SK-N-SH treated with all-trans-retinoic acid at 6 μM for 48 hours (cell line): ENCODE data around the gene WDR20.

Experiments
- ATAC-seq: fragments of 200-7000 bp; cut with Tn5 transposase; 3 replicates; pipeline ENCODE4 v1.9.1; 2020; ENCODE audit warnings: mild to moderate bottlenecking, moderate library complexity
- ARNTL ChIP-seq: fragments of 450-650 bp; formaldehyde crosslinking; IDR thresholded peaks from 2 replicates; pipeline ENCODE4 v1.5.0; 2020; ENCODE audit warnings: low read depth, mild to moderate bottlenecking, moderate library complexity, borderline replicate concordance
- BACH2 ChIP-seq: fragments of 250-450 bp; sonication (Bioruptor Pico); IDR thresholded peaks from 2 replicates; pipeline ENCODE4 v1.9.0; 2021; ENCODE audit warnings: mild to moderate bottlenecking, borderline replicate concordance
- CSDC2 ChIP-seq: fragments of 250-450 bp; sonication (Bioruptor Pico); IDR thresholded peaks from 2 replicates; pipeline ENCODE4 v1.5.0; 2020; ENCODE audit warnings: mild to moderate bottlenecking, moderate library complexity
- ESRRG ChIP-seq: fragments of 250-450 bp; sonication (Bioruptor Pico); IDR thresholded peaks from 2 replicates; pipeline ENCODE4 v1.6.1; 2021; ENCODE audit warnings: mild to moderate bottlenecking
- GLIS3 ChIP-seq: fragments of 250-450 bp; sonication (Bioruptor Pico); IDR thresholded peaks from 2 replicates; pipeline ENCODE4 v1.5.0; 2020; ENCODE audit warnings: mild to moderate bottlenecking, moderate library complexity
- ISL1 ChIP-seq: fragments of 250-450 bp; sonication (Bioruptor Pico); IDR thresholded peaks from 2 replicates; pipeline ENCODE4 v2.1.2; 2022; ENCODE audit warnings: mild to moderate bottlenecking, moderate library complexity
- OSR1 ChIP-seq: fragments of 250-450 bp; sonication (Bioruptor Pico); IDR thresholded peaks from 2 replicates; pipeline ENCODE4 v1.8.0; 2022; ENCODE audit warnings: moderate library complexity, mild to moderate bottlenecking, inconsistent platforms
- PPARA ChIP-seq: fragments of 250-450 bp; sonication (Bioruptor Pico); IDR thresholded peaks from 2 replicates; pipeline ENCODE4 v1.5.0; 2020; ENCODE audit warnings: mild to moderate bottlenecking, borderline replicate concordance
- RARB ChIP-seq: fragments of 250-450 bp; sonication (Bioruptor Pico); IDR thresholded peaks from 2 replicates; pipeline ENCODE4 v1.8.0; 2021; ENCODE audit warnings: mild to moderate bottlenecking, moderate library complexity
- TCF4 ChIP-seq: fragments of 250-450 bp; sonication (Bioruptor Pico); IDR thresholded peaks from 2 replicates; pipeline ENCODE4 v1.8.0; 2021; ENCODE audit warnings: mild to moderate bottlenecking, moderate library complexity, borderline replicate concordance
- TOX ChIP-seq: fragments of 250-450 bp; sonication (Bioruptor Pico); IDR thresholded peaks from 2 replicates; pipeline ENCODE4 v1.8.0; 2021; ENCODE audit warnings: mild to moderate bottlenecking, moderate library complexity, borderline replicate concordance
- ZC3H10 ChIP-seq: fragments of 250-450 bp; sonication (Bioruptor Pico); IDR thresholded peaks from 2 replicates; pipeline ENCODE4 v1.5.1; 2021; ENCODE audit warnings: mild to moderate bottlenecking, moderate library complexity
- ZFP3 ChIP-seq: fragments of 250-450 bp; sonication (Bioruptor Pico); IDR thresholded peaks from 2 replicates; pipeline ENCODE4 v1.5.0; 2020; ENCODE audit warnings: mild to moderate bottlenecking, moderate library complexity
- ZFP30 ChIP-seq: fragments of 450-650 bp; formaldehyde crosslinking; IDR thresholded peaks from 2 replicates; pipeline ENCODE4 v1.5.0; 2022; ENCODE audit warnings: mild to moderate bottlenecking, moderate library complexity
- ZNF565 ChIP-seq: fragments of 450-650 bp; formaldehyde crosslinking; conservative IDR thresholded peaks from 2 replicates; pipeline ENCODE4 v1.5.0; 2020; ENCODE audit warnings: low read depth, mild to moderate bottlenecking, moderate library complexity
- ZNF70 ChIP-seq: fragments of 450-650 bp; formaldehyde crosslinking; IDR thresholded peaks from 2 replicates; pipeline ENCODE4 v1.5.0; 2020; ENCODE audit warnings: mild to moderate bottlenecking, moderate library complexity
- ZNF8 ChIP-seq: fragments of 450-650 bp; formaldehyde crosslinking; IDR thresholded peaks from 2 replicates; pipeline ENCODE4 v1.5.0; 2020; ENCODE audit warnings: mild to moderate bottlenecking, moderate library complexity
- TF ChIP-seq, protein P1 (sequence below): fragments of 250-450 bp; sonication (Bioruptor Pico); IDR thresholded peaks from 2 replicates; pipeline ENCODE4 v1.8.0; 2020; ENCODE audit warnings: mild to moderate bottlenecking, moderate library complexity, borderline replicate concordance
- TF ChIP-seq, protein P2 (sequence below): fragments of 250-450 bp; sonication (Bioruptor Pico); IDR thresholded peaks from 2 replicates; pipeline ENCODE4 v1.5.0; 2020; ENCODE audit warnings: mild to moderate bottlenecking, moderate library complexity
- TF ChIP-seq, protein P3 (sequence below): fragments of 250-450 bp; sonication (Bioruptor Pico); IDR thresholded peaks from 2 replicates; pipeline ENCODE4 v1.5.1; 2020; ENCODE audit warnings: low read depth, mild to moderate bottlenecking, moderate library complexity
- TF ChIP-seq, protein P4 (sequence below): fragments of 250-450 bp; sonication (Bioruptor Pico); IDR thresholded peaks from 2 replicates; pipeline ENCODE4 v1.5.1; 2021; ENCODE audit warnings: mild to moderate bottlenecking, moderate library complexity
- TF ChIP-seq, protein P5 (sequence below): fragments of 250-450 bp; sonication (Bioruptor Pico); IDR thresholded peaks from 2 replicates; pipeline ENCODE4 v1.8.0; 2021; ENCODE audit warnings: low read depth, mild to moderate bottlenecking, moderate library complexity, borderline replicate concordance

The WDR20 gene

DNA sequence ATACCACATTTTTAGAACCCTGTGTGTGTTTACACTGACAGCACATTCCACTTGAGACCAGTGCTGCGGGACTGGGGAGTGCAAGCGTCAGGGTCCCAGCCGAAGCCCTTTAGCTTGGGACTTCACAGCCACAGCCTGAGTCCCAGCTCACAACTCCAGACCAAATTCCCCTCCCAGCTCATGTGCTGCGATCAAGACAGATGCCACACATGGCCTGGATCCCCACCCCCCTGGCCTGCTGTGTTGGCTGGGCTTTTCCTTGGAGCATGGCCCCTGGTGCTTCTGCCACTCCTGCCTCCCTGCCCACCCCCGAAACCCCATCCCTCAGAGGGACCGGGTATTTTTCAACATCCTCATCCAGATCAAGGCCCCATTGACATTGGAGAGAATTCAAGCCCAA, 63.7 kb downstream of the WDR20 start:
- TF ChIP-seq ZNF70 (peak; percentile 85), ZFP30 (no peak)
- TF ChIP-seq, protein P1, sequence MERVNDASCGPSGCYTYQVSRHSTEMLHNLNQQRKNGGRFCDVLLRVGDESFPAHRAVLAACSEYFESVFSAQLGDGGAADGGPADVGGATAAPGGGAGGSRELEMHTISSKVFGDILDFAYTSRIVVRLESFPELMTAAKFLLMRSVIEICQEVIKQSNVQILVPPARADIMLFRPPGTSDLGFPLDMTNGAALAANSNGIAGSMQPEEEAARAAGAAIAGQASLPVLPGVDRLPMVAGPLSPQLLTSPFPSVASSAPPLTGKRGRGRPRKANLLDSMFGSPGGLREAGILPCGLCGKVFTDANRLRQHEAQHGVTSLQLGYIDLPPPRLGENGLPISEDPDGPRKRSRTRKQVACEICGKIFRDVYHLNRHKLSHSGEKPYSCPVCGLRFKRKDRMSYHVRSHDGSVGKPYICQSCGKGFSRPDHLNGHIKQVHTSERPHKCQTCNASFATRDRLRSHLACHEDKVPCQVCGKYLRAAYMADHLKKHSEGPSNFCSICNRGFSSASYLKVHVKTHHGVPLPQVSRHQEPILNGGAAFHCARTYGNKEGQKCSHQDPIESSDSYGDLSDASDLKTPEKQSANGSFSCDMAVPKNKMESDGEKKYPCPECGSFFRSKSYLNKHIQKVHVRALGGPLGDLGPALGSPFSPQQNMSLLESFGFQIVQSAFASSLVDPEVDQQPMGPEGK = no peak
- TF ChIP-seq, all 23 proteins: peak for 1
- no peak for ATAC-seq

DNA sequence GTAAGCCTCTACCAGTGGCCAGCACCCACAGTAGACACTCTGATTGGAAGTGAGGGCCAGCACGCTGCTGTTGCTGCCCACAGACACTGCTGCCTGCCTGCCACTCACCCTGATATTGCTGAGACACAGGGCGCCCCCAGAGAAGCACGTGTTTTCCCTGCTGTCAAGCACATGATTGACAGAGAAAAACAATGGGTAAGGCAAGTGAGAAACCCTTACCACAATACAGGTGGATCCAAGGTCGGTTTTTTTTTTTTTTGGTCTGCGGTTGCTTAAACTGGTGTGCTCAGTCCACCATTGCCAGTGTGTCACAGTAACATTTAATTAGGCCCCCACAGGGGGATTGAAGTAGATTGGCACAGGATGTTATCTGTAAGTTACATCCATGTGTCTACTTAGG, 65.9 kb downstream of the WDR20 start:
- TF ChIP-seq CSDC2 (CRISPR knock-in tag) (no peak), ZNF70 (no peak), PPARA (no peak), ARNTL (CRISPR knock-in tag) (no peak), ZNF8 (no peak), OSR1 (CRISPR knock-in tag) (no peak), TOX (CRISPR knock-in tag) (no peak), ZFP30 (no peak), TCF4 (no peak), RARB (CRISPR knock-in tag) (no peak), ZC3H10 (CRISPR knock-in tag) (no peak), BACH2 (no peak), ISL1 (no peak), GLIS3 (CRISPR knock-in tag) (no peak), ZNF565 (no peak)
- TF ChIP-seq, protein P1 = no peak
- TF ChIP-seq, protein P2, sequence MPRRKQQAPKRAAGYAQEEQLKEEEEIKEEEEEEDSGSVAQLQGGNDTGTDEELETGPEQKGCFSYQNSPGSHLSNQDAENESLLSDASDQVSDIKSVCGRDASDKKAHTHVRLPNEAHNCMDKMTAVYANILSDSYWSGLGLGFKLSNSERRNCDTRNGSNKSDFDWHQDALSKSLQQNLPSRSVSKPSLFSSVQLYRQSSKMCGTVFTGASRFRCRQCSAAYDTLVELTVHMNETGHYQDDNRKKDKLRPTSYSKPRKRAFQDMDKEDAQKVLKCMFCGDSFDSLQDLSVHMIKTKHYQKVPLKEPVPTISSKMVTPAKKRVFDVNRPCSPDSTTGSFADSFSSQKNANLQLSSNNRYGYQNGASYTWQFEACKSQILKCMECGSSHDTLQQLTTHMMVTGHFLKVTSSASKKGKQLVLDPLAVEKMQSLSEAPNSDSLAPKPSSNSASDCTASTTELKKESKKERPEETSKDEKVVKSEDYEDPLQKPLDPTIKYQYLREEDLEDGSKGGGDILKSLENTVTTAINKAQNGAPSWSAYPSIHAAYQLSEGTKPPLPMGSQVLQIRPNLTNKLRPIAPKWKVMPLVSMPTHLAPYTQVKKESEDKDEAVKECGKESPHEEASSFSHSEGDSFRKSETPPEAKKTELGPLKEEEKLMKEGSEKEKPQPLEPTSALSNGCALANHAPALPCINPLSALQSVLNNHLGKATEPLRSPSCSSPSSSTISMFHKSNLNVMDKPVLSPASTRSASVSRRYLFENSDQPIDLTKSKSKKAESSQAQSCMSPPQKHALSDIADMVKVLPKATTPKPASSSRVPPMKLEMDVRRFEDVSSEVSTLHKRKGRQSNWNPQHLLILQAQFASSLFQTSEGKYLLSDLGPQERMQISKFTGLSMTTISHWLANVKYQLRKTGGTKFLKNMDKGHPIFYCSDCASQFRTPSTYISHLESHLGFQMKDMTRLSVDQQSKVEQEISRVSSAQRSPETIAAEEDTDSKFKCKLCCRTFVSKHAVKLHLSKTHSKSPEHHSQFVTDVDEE (CRISPR knock-in tag) = no peak
- TF ChIP-seq, protein P3, sequence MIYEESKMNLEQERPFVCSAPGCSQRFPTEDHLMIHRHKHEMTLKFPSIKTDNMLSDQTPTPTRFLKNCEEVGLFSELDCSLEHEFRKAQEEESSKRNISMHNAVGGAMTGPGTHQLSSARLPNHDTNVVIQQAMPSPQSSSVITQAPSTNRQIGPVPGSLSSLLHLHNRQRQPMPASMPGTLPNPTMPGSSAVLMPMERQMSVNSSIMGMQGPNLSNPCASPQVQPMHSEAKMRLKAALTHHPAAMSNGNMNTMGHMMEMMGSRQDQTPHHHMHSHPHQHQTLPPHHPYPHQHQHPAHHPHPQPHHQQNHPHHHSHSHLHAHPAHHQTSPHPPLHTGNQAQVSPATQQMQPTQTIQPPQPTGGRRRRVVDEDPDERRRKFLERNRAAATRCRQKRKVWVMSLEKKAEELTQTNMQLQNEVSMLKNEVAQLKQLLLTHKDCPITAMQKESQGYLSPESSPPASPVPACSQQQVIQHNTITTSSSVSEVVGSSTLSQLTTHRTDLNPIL = no peak
- TF ChIP-seq, protein P4, sequence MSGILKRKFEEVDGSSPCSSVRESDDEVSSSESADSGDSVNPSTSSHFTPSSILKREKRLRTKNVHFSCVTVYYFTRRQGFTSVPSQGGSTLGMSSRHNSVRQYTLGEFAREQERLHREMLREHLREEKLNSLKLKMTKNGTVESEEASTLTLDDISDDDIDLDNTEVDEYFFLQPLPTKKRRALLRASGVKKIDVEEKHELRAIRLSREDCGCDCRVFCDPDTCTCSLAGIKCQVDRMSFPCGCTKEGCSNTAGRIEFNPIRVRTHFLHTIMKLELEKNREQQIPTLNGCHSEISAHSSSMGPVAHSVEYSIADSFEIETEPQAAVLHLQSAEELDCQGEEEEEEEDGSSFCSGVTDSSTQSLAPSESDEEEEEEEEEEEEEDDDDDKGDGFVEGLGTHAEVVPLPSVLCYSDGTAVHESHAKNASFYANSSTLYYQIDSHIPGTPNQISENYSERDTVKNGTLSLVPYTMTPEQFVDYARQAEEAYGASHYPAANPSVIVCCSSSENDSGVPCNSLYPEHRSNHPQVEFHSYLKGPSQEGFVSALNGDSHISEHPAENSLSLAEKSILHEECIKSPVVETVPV (CRISPR knock-in tag) = no peak
- TF ChIP-seq, protein P5, sequence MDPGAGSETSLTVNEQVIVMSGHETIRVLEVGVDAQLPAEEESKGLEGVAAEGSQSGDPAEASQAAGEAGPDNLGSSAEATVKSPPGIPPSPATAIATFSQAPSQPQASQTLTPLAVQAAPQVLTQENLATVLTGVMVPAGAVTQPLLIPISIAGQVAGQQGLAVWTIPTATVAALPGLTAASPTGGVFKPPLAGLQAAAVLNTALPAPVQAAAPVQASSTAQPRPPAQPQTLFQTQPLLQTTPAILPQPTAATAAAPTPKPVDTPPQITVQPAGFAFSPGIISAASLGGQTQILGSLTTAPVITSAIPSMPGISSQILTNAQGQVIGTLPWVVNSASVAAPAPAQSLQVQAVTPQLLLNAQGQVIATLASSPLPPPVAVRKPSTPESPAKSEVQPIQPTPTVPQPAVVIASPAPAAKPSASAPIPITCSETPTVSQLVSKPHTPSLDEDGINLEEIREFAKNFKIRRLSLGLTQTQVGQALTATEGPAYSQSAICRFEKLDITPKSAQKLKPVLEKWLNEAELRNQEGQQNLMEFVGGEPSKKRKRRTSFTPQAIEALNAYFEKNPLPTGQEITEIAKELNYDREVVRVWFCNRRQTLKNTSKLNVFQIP (CRISPR knock-in tag) = no peak
- ATAC-seq = no peak

DNA sequence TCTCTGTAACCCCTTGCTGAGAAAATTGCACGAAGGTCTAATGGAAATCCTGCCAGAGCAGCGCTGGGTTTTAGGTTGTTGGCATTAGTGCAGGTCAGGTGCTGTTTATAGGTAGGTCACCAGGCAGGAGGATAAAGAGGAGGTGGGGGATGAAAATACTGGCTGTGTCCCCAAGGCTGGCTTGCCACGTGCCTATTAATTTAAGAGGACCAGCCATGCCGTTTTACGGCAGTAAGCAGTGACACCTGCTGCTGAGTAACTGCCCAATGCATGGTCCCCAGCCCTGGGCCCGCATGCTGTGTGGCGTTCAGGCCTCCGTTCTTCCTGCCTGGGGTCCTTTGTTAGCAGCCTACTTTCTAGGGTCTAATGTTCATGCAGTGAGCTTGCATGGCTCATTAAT, 67.2 kb downstream of the WDR20 start:
- ATAC-seq = no peak
- no peak for TF ChIP-seq ZNF8
- TF ChIP-seq TCF4 = no peak
- TF ChIP-seq GLIS3 (CRISPR knock-in tag) = no peak
- TF ChIP-seq RARB (CRISPR knock-in tag) = no peak
- no peak for TF ChIP-seq ZC3H10 (CRISPR knock-in tag)
- no peak for TF ChIP-seq ZFP30
- no peak for TF ChIP-seq ARNTL (CRISPR knock-in tag)
- TF ChIP-seq ZNF70 = no peak
- no peak for TF ChIP-seq PPARA
- TF ChIP-seq ESRRG = no peak
- no peak for TF ChIP-seq CSDC2 (CRISPR knock-in tag)
- no peak for TF ChIP-seq OSR1 (CRISPR knock-in tag)
- no peak for TF ChIP-seq ZFP3 (CRISPR knock-in tag)
- TF ChIP-seq ZNF565 = no peak
- TF ChIP-seq, protein P4 (CRISPR knock-in tag) = no peak
- TF ChIP-seq, protein P3 = no peak
- no peak for TF ChIP-seq ISL1
